CD4-positive, alpha-beta T cell treated with Interleukin-4 for 4 hours (primary cell): ENCODE results near the gene MFNG.

Experiments used
- DNase-seq: peaks from one replicate; pipeline ENCODE4 v3.0.0-alpha.2; 2020

The MFNG gene

GRCh38 chr22:37443977-37444376 lies 42.2 kb downstream of the MFNG start:
- no peak for DNase-seq

DNA sequence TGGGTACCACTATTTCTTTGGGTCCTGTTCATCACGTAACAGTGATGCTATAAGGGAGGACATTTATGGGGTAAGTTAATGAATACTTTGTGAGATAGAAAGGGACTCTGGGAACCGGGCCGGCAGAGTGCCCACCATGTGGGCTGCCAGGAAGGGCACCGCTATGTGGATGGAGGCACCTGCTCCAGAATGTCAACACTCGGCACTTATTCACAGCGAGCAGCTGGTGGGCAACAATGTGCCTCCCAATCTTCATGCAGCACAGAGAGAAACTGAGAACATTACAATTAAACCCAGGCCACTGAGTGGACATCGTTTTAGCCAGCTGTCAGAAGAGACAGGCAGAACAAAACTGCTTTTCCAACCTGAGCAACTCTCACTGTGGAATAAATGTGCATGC lies 43.1 kb downstream of the MFNG start:
- DNase-seq, result no peak

DNA sequence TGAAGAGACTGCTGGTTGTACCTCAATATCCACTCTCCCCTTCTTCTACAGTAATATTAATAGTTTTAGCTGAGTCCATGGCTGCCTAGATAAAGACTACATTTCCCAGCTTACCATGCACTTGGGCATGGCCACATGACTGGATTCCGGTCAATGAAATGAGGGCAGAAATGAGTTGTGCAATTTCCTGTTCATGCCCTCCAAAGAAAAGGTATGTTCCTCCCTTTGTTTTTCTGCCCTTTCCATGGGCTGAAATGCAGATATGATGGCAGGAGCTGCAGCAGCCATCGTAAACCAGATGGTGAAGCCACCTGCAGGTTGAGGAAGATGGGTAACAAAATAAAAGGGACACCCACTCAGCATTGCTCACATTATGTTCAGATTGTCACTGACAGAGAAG lies 43.6 kb downstream of the MFNG start:
- DNase-seq, result no peak

DNA sequence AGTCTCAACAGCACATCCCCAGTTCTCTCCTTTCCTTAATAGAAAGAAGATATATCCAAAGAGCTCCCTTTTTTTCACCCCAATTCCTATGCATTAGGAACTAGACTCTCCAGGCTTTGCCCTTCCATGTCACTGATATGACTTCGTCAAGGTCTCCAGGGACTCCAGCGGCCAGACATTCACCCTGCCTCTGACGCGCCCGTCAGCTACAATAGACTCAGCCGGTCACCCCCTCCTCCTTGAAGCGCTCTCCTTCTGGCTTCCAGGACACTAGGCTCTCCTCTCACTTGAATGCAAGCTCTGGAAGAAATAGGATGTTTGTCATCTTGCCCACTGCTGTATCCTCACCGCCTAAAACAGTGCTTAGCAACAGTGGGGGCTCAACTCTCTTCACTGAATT lies 44.0 kb downstream of the MFNG start:
- DNase-seq, result no peak

- no peak for DNase-seq
Measured at GRCh38 chr22:37440875-37441274, 45.3 kb downstream of the MFNG start.

DNA sequence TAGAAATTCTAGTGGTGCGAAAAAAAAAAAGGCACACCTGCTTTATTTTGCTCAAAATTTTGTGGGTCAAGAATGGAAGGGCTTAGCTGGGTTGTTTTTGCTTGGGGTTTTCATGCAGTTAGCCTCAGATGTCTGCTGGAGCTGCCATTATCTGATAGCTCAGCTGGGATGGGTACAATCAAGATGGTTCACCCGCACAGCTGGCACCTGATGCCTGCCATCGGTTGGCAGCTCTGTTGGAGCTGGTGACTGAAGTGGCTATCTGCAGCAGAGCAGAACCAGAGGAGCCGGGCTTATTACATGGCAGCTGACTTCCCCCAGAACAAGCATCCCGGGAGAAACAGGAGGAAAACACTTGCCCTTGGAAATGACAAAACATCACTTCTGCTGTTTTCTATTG lies 46.8 kb downstream of the MFNG start:
- DNase-seq, result no peak

DNA sequence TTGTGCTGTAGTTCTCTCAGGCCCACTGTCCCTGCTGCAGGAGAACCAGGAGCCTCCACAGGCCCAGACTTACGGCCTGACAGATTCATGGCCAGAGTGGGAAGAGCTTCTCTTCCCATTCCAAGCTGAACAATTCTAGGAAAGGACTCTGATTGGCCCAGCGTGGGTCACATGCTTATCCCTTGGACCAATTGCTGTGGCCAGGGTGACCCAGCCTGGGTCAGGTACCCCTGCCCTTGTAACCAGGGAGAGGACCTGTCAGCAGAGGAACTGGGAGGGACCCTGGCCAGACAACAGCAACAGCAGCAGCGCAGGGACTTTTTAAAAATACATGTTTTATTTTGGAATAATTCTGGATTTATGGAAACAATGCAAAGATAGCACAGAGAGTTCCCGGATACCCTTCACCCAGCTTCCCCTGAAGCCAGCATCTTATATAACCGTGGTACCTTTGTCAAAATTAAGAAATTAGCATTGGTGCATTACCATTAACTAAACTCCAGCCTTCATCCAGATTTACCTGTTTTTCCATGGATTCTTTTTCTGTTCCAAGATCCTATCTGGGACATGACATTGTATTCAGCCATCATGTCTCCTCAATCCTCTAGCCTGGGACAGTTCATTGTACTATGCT lies 50.1 kb downstream of the MFNG start:
- DNase-seq, result no peak

- DNase-seq, result no peak
Measured at GRCh38 chr22:37433786-37434185, 52.4 kb downstream of the MFNG start.

DNA sequence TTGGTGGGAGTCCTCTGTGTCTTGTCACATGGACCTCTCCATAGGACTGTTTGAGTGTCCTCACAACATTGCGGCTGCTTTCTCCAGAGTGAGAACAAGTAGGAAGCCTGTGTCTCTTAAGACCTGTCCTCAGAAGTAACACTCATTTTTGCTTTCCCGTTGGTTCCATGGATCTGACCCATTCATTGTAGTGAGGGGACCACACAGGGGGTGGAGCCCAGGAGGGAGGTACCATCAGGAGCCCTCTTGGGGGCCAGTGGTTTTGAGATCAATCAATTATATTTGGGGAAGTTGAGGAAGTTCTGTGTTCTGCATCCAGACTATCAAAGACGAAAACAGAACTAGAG lies 53.5 kb downstream of the MFNG start:
- DNase-seq, result no peak

DNA sequence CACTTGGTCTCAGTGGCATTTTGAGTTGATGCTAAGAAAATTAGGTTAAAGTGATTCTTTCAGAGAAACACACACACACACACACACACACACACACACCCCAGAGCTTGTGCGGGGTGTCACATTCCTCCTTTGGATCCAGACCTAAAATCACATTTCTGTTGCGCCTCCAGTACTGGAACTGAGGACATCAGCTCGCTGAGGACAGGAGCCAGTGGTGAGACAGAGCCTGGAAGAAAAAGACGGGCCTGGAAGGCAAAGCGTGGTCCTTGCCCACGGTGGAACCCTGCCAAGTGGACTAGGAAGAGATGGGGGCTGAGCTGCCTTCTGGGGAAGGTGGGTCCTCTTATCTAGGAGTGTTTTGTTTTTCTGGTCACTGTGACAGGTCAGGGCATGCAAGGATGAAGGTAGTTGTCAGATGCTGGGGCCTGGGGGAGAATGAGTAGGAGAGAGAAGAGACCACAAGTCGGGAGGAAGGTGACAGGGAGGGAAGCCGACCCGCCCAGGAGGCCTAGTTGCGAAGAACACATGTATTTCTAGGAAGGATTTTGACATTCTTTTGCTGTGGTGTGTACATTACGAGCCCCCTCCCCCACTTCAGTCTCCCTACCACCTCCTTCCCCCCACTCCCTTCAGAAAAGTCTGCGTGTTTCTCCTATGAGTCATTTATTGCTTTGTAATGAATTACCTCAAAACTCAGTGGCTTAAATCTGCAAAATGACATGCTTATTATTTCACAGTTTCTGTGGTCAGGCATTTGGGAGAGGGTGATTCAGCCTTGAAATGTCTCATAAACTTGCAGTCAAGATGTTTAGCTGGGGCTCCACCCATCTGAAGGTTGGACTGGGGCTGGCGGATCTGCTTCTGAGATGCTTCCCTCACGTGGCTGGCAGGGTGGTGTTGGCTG lies 54.1 kb downstream of the MFNG start:
- DNase-seq, result peak; percentile 39

GRCh38 chr22:37431366-37431765 lies 54.8 kb downstream of the MFNG start:
- DNase-seq, result no peak

GRCh38 chr22:37430941-37431340 lies 55.2 kb downstream of the MFNG start:
- no peak for DNase-seq

DNA sequence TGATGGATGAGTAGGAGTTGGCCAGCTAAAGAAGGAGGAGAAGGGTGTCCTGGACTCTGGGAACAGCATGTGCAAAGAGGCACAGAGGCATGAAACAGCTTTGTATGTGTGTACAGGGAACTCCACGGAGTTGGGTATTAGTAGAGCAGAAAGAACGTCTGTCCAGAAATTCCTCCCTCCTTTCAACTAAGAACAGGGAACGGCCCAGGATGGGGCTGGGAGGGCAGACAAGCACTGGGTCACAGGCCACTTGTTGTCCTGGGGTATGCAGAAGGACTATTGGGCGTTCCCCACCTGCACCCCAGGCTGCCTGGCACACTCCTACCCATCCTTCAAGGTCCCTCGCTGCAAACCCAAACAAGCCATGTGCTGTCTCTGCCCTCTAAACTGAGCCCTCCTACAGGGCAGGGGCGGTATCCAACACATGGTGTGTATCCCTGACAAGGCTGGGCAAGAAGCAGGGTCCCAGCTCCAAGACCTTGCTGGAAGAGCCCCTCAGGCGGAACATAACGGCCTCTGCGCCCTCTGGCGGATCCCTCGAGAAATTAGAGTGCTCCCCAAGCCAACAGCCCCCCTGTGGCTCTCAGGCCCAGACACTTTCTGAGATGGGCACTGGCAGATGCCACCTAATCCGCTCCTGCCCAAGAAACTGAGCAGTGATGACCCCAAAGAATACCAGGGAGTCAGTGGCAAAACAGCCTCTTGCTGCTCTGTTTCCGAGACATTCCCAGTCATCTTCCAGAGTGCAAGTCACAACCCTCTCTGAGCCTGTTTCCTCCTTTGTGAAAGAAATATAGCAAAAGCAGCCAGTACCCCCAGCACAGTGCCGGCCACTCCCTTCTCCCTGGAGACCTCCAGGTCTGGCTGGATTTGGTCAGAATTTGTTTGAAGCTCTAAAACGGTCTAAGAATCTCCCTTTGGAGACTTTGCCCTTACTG lies 57.3 kb downstream of the MFNG start:
- peak; percentile 61 for DNase-seq

DNA sequence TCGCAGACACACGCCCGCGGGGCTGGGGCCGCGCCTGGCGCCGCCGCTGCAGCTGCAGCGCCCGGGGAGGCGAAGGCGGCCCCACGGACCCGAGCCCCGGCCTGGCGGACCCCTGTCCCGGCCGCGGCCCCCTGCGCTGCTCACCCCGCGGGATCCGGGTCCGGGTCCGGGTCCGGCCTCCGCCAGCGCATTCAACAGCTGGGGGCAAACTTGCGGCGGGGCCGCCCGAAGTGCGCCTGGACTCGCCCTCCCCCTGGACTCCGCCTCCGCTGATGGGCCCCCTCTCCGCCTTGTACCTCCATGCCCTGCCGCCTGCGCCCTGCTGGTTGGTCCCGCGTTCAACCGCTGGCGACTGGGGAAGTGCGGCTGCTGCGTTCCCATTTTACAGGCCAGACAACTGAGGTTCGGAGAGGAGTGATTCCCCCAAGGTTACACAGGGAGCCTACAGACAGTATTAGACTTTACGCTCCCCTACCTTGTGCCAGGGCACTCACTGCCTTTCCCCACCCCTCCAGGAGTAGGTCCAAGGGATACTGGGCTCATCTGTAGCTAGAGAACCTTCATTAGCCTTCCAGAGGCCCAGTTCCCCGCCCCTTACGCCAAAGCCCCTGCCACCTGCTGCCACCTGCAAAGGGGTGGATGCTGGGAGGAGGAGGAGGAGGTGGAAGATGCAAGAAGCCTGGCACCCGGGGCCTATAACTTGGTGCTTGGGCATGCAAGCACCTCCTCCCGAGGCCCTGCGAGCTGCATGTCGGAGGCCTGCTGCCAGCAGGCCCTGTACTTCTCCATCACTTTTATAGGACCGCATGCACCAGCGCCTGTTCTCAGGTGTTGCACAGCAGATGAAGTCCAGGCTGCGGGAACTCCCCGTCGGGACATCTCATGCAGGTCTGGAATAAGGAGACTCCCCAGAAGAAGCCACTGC lies 58.2 kb downstream of the MFNG start:
- no peak for DNase-seq

- DNase-seq, result no peak
Measured at GRCh38 chr22:37427135-37427710, 59.0 kb downstream of the MFNG start, which contains the start of gene ELFN2. Gene ELFN2 (minus strand): TSS chr22:37427479. CDS start chr22:37375534, 51,945 bp downstream.

GRCh38 chr22:37426706-37427134 lies 59.5 kb downstream of the MFNG start:
- DNase-seq, result no peak

DNA sequence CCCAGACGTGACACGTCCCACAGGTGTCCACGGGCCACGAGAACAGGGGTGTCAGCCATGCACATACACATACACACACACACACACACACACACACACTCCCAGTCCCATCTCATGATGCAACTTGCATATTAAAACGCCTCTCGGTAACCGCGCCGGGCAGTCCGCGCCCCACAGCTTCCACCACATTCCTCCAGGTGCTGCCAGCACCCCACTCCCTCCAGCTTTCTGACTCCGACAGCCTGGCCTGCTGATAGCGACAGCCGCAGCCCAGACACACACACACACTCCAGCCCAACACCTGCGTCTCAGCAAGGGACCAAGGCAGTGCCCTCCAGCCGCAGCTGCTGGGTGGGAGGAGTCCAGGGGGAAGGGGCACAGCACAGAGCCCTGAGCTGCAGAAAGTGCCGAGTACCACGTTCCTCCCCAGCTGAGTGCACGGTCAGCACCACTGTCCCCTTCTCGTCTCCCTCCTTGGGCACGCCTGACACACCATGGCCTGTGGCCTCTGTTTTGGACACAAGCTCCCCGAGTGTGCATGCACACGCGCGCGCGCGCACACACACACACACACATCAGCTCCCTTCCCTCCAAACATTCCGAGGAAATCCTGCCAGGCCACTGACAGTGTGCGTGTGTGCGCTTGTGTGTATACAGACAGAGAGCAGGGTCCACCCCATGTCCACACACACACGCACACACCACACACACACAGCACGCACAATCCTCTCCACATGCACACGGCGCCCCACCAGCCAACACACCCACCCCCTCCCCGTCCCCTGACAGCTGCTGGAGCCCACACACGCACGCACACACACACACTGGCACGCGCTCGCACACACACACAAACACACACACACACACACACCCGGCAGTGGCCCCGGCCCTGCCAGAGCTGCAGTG lies 60.1 kb downstream of the MFNG start:
- DNase-seq, result no peak

DNA sequence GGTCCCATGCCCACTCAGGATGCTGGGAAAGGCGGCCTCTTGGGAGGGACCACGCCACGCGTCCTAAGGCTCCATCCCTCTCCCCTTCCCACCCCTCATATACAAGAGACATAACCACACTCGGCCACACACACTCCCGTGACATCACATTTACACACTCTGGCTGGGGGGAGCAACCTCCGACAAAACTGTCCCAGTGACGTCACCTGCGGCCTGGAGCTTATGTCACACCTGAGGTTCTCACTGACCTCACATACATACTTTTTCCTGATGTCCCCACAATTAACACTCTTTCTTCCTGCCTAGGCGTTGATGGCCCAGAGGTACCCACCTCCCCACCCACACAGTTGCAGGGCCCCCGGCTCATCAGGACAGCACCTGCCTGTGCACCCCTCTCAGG lies 60.8 kb downstream of the MFNG start:
- no peak for DNase-seq

GRCh38 chr22:37423283-37423682 lies 62.9 kb downstream of the MFNG start:
- no peak for DNase-seq

DNA sequence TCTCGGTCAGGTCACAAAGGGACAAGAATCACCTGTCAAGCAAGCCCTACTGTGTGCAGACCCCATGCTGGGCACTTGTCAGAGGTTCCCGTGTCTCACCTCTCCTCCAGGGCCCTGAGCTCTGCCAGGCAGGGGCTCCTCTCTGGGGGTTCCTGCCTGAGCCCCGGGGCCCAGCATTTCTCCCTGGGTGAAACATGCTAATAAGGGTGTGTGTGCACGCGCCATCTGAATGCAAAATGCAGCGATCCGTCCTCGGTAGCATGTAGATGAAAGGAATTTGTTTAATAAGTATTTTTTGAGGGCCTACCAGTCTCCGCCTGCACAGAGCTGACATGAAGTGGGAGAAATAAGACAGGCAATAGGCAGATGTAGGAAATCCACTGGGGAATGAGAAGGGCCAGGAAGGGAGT lies 64.7 kb downstream of the MFNG start:
- DNase-seq, result no peak
